HCT116 (cell line): ENCODE measurements around the gene BNC2. TPM values are rescaled to one million over a fixed set of nuclear protein-coding genes. Genes with fewer than 3 reads are reported as not detected.

ENCODE experiments used
- ATAC-seq: fragments of 200-7000 bp; cut with Tn5 transposase; 2 replicates; pipeline ENCODE4 v1.9.1; 2020; ENCODE audit warnings: mild to moderate bottlenecking, moderate library complexity
- BruUV-seq: library from RNA; stranded (reverse); fragments of 400-500 nt; replicated peaks from 2 replicates; lab custom pipeline; 2021; lab: Mats Ljungman, UMichigan
- CTCF ChIA-PET: fragments of 300-600 bp; sonication (Branson Sonifier 250); formaldehyde crosslinking; loops from one replicate; lab custom pipeline; 2021; ENCODE audit warnings: antibody characterized with exemption; lab: Charles Lee
- POLR2A ChIA-PET: fragments of 300-600, 350-600 bp; sonication (Branson Sonifier 250); formaldehyde crosslinking; loops from one replicate; lab custom pipeline; 2021; ENCODE audit warnings: antibody characterized with exemption; lab: Charles Lee
- RAD21 ChIA-PET, 2 experiments: fragments of 300-600 bp; sonication (Branson Sonifier 250); formaldehyde crosslinking; loops; one replicate each; lab custom pipeline; 2023; ENCODE audit warnings: low total read pairs in 2 of 2; ENCODE audit not compliant: uncharacterized antibody in 2 of 2, unreplicated experiment in 2 of 2, low non-redundant PET in 1 of 2; lab: Charles Lee
- DNase-seq: peaks from one replicate; pipeline ENCODE4 v3.0.0-alpha.2; 2010; ENCODE audit warnings: low read depth, low spot score
- H2AFZ ChIP-seq: fragments of 200-600 bp; shearing (Covaris generic), sonication (generic); 2 replicates; pipeline ENCODE4 v1.6.1; 2017; ENCODE audit warnings: low read depth, mixed run types, mixed read lengths, antibody characterized with exemption, low read length; ENCODE audit not compliant: poor library complexity, severe bottlenecking
- H3K27ac ChIP-seq: 2 replicates; pipeline ENCODE4 v1.5.1; 2012; ENCODE audit warnings: low read depth, low read length
- H3K27me3 ChIP-seq: fragments of 200-600 bp; sonication (generic); 2 replicates; pipeline ENCODE4 v1.6.1; 2016; ENCODE audit warnings: mixed run types, low read length, mixed read lengths; ENCODE audit not compliant: insufficient read depth
- H3K36me3 ChIP-seq, 2 experiments: fragments of 200-500 bp in 1 of 2; fragments of 200-600 bp in 1 of 2; sonication (Bioruptor generic) in 1 of 2; sonication (generic) in 1 of 2; 2 replicates each; pipeline versions ENCODE4 v1.5.1 to v1.6.1; 2014 to 2016; ENCODE audit warnings: low read length in 2 of 2, inconsistent platforms in 1 of 2, mixed read lengths in 1 of 2, mixed run types in 1 of 2; ENCODE audit not compliant: insufficient read depth in 2 of 2, control insufficient read depth in 1 of 2
- H3K4me1 ChIP-seq, 2 experiments: fragments of 200-600 bp in 1 of 2; sonication (generic) in 1 of 2; 2 replicates each; pipeline versions ENCODE4 v1.5.1 to v1.6.1; 2012 to 2017; ENCODE audit warnings: low read length in 2 of 2, inconsistent platforms in 1 of 2, mild to moderate bottlenecking in 1 of 2, mixed read lengths in 1 of 2, mixed run types in 1 of 2, moderate library complexity in 1 of 2; ENCODE audit not compliant: insufficient read depth in 2 of 2, control insufficient read depth in 1 of 2
- H3K4me2 ChIP-seq: fragments of 200-600 bp; sonication (generic); 2 replicates; pipeline ENCODE4 v1.6.1; 2017; ENCODE audit warnings: mixed run types, low read length, mixed read lengths
- H3K4me3 ChIP-seq, 2 experiments: fragments of 200-600 bp in 1 of 2; sonication (generic) in 1 of 2; replicated peaks in 1 of 2; 2 replicates each; pipeline ENCODE4 v1.5.1; 2011 to 2016; ENCODE audit warnings: low read length in 2 of 2, control low read depth in 1 of 2, low read depth in 1 of 2, mild to moderate bottlenecking in 1 of 2, mixed read lengths in 1 of 2, mixed run types in 1 of 2
- H3K79me2 ChIP-seq: fragments of 200-600 bp; sonication (generic); 2 replicates; pipeline ENCODE4 v1.6.1; 2017; ENCODE audit warnings: mild to moderate bottlenecking, mixed run types, low read length, moderate library complexity, mixed read lengths; ENCODE audit not compliant: insufficient read depth
- H3K9ac ChIP-seq: fragments of 200-600 bp; sonication (generic); 2 replicates; pipeline ENCODE4 v1.6.1; 2016; ENCODE audit warnings: low read length, mixed read lengths
- H3K9me2 ChIP-seq: fragments of 200-600 bp; sonication (generic), shearing (Covaris generic); 2 replicates; pipeline ENCODE4 v1.6.1; 2017; ENCODE audit warnings: mixed run types, mild to moderate bottlenecking, moderate library complexity; ENCODE audit not compliant: insufficient read depth
- H3K9me3 ChIP-seq, 2 experiments: fragments of 200-500 bp in 1 of 2; fragments of 200-600 bp in 1 of 2; sonication (Bioruptor generic) in 1 of 2; sonication (generic) in 1 of 2; 2 replicates each; pipeline ENCODE4 v1.6.1; 2014 to 2017; ENCODE audit warnings: low read length in 2 of 2, mixed read lengths in 2 of 2, inconsistent platforms in 1 of 2, low read depth in 1 of 2, mild to moderate bottlenecking in 1 of 2, mixed run types in 1 of 2, moderate library complexity in 1 of 2; ENCODE audit not compliant: control insufficient read depth in 1 of 2, insufficient read depth in 1 of 2
- H4K20me1 ChIP-seq: fragments of 200-600 bp; sonication (generic), shearing (Covaris generic); 2 replicates; pipeline ENCODE4 v1.6.1; 2017; ENCODE audit warnings: mixed run types, mild to moderate bottlenecking, moderate library complexity; ENCODE audit not compliant: insufficient read depth
- CBX3 ChIP-seq: IDR thresholded peaks from 2 replicates; pipeline ENCODE4 v1.6.1; 2012; ENCODE audit warnings: low read depth
- CEBPB ChIP-seq: IDR thresholded peaks from 2 replicates; pipeline ENCODE4 v1.6.1; 2012; ENCODE audit warnings: low read depth
- EGR1 ChIP-seq: IDR thresholded peaks from 2 replicates; pipeline ENCODE4 v1.6.1; 2012; ENCODE audit warnings: low read depth
- ELF1 ChIP-seq: IDR thresholded peaks from 2 replicates; pipeline ENCODE4 v1.6.1; 2012; ENCODE audit warnings: low read depth, borderline replicate concordance
- EZH2 ChIP-seq: fragments of 200-600 bp; sonication (generic); IDR thresholded peaks from 2 replicates; pipeline ENCODE4 v1.6.1; 2017; ENCODE audit warnings: antibody characterized with exemption, mixed run types
- EZH2phosphoT487 ChIP-seq: fragments of 200-600 bp; IDR thresholded peaks from 2 replicates; pipeline ENCODE4 v1.6.1; 2018; ENCODE audit warnings: antibody characterized with exemption, borderline replicate concordance
- FOSL1 ChIP-seq: IDR thresholded peaks from 2 replicates; pipeline ENCODE4 v1.6.1; 2012; ENCODE audit warnings: low read depth
- JUND ChIP-seq: IDR thresholded peaks from 2 replicates; pipeline ENCODE4 v1.6.1; 2012
- POLR2AphosphoS5 ChIP-seq: IDR thresholded peaks from 2 replicates; pipeline ENCODE4 v1.6.1; 2011; ENCODE audit warnings: mild to moderate bottlenecking, low read depth, low read length, moderate library complexity
- RAD21 ChIP-seq: IDR thresholded peaks from 2 replicates; pipeline ENCODE4 v1.6.1; 2012; ENCODE audit warnings: low read depth, mild to moderate bottlenecking
- SIN3A ChIP-seq: IDR thresholded peaks from 2 replicates; pipeline ENCODE4 v1.6.1; 2012; ENCODE audit warnings: low read depth
- SP1 ChIP-seq: IDR thresholded peaks from 2 replicates; pipeline ENCODE4 v1.6.1; 2012; ENCODE audit warnings: low read depth
- SRF ChIP-seq: IDR thresholded peaks from 2 replicates; pipeline ENCODE4 v1.6.1; 2012; ENCODE audit warnings: low read depth
- TCF7L2 ChIP-seq: IDR thresholded peaks from 2 replicates; pipeline ENCODE4 v1.7.0; 2011; ENCODE audit warnings: borderline replicate concordance, inconsistent platforms; ENCODE audit not compliant: insufficient read depth, insufficient read length; ENCODE audit errors: extremely low read depth
- YY1 ChIP-seq: IDR thresholded peaks from 2 replicates; pipeline ENCODE4 v1.6.1; 2011; ENCODE audit warnings: low read length, low read depth, moderate library complexity, mild to moderate bottlenecking; ENCODE audit not compliant: insufficient replicate concordance; ENCODE audit errors: extremely low read depth
- intact Hi-C: fragments of 100-400 bp; cut with micrococcal nuclease; formaldehyde crosslinking; loops from 2 replicates; pipeline ENCODE4 v1.10.0; 2022
- total RNA-seq: library from RNA; stranded (reverse); gene quantifications from one replicate; pipeline ENCODE4 v1.2.1, GENCODE V29; 2021; ENCODE audit not compliant: unreplicated experiment
- TF ChIP-seq, protein P1 (sequence below): IDR thresholded peaks from 2 replicates; pipeline ENCODE4 v1.6.1; 2012; ENCODE audit warnings: low read depth
- TF ChIP-seq, protein P2 (sequence below): IDR thresholded peaks from 2 replicates; pipeline ENCODE4 v1.6.1; 2012
- TF ChIP-seq, protein P3 (sequence below), 3 experiments: fragments of 200-600 bp in 1 of 3; sonication (generic) in 1 of 3; IDR thresholded peaks in 2 of 3; conservative IDR thresholded peaks in 1 of 3; 2 replicates each; pipeline ENCODE4 v1.5.1; 2012 to 2017; ENCODE audit warnings: low read depth in 2 of 3, low read length in 2 of 3, antibody characterized with exemption in 1 of 3, borderline replicate concordance in 1 of 3, control low read depth in 1 of 3, mild to moderate bottlenecking in 1 of 3, mixed read lengths in 1 of 3, mixed run types in 1 of 3, moderate library complexity in 1 of 3; ENCODE audit not compliant: insufficient read depth in 1 of 3
- TF ChIP-seq, protein P4 (sequence below): IDR thresholded peaks from 2 replicates; pipeline ENCODE4 v1.6.1; 2011; ENCODE audit warnings: mild to moderate bottlenecking, low read length, moderate library complexity; ENCODE audit not compliant: insufficient replicate concordance; ENCODE audit errors: extremely low read depth
- TF ChIP-seq, protein P5 (sequence below): IDR thresholded peaks from 2 replicates; pipeline ENCODE4 v1.6.1; 2012

The BNC2 gene
- total RNA-seq, 1 experiment from 2014 or later: 0.37 TPM

DNA sequence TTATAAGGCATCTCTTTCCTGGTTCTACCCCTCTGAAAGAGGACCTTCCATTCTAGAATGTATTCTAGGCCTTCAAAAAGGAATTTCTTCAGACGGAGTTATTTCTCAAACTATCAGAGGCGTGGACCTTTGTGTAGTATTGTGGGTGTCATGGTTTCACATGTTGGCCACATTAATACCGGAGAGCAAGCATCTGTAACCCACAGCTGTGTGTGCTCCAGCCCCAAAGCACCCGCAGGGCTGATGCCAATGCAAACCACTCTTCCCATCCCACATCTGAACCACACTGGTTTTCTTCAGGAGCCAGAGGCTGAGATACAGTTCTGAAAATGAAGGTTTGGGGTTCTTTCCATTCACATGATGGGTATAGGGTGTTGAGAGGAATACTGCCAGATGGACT is 127.1 kb downstream of the BNC2 start:
- TF ChIP-seq CBX3: no peak
- TF ChIP-seq EZH2phosphoT487: no peak
- TF ChIP-seq SIN3A: no peak
- no peak for TF ChIP-seq POLR2AphosphoS5
- TF ChIP-seq, protein P1, sequence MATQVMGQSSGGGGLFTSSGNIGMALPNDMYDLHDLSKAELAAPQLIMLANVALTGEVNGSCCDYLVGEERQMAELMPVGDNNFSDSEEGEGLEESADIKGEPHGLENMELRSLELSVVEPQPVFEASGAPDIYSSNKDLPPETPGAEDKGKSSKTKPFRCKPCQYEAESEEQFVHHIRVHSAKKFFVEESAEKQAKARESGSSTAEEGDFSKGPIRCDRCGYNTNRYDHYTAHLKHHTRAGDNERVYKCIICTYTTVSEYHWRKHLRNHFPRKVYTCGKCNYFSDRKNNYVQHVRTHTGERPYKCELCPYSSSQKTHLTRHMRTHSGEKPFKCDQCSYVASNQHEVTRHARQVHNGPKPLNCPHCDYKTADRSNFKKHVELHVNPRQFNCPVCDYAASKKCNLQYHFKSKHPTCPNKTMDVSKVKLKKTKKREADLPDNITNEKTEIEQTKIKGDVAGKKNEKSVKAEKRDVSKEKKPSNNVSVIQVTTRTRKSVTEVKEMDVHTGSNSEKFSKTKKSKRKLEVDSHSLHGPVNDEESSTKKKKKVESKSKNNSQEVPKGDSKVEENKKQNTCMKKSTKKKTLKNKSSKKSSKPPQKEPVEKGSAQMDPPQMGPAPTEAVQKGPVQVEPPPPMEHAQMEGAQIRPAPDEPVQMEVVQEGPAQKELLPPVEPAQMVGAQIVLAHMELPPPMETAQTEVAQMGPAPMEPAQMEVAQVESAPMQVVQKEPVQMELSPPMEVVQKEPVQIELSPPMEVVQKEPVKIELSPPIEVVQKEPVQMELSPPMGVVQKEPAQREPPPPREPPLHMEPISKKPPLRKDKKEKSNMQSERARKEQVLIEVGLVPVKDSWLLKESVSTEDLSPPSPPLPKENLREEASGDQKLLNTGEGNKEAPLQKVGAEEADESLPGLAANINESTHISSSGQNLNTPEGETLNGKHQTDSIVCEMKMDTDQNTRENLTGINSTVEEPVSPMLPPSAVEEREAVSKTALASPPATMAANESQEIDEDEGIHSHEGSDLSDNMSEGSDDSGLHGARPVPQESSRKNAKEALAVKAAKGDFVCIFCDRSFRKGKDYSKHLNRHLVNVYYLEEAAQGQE: no peak
- TF ChIP-seq ELF1: no peak
- no peak for TF ChIP-seq RAD21
- TF ChIP-seq, protein P2, sequence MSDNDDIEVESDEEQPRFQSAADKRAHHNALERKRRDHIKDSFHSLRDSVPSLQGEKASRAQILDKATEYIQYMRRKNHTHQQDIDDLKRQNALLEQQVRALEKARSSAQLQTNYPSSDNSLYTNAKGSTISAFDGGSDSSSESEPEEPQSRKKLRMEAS: no peak
- TF ChIP-seq SP1: no peak
- TF ChIP-seq EGR1: no peak
- TF ChIP-seq, protein P3, sequence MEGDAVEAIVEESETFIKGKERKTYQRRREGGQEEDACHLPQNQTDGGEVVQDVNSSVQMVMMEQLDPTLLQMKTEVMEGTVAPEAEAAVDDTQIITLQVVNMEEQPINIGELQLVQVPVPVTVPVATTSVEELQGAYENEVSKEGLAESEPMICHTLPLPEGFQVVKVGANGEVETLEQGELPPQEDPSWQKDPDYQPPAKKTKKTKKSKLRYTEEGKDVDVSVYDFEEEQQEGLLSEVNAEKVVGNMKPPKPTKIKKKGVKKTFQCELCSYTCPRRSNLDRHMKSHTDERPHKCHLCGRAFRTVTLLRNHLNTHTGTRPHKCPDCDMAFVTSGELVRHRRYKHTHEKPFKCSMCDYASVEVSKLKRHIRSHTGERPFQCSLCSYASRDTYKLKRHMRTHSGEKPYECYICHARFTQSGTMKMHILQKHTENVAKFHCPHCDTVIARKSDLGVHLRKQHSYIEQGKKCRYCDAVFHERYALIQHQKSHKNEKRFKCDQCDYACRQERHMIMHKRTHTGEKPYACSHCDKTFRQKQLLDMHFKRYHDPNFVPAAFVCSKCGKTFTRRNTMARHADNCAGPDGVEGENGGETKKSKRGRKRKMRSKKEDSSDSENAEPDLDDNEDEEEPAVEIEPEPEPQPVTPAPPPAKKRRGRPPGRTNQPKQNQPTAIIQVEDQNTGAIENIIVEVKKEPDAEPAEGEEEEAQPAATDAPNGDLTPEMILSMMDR (IDR thresholded peaks at IDR 0.05 in 2 of 3, conservative IDR thresholded peaks at IDR 0.05 in 1 of 3; ENCODE audit: borderline replicate concordance in 1 of 3, insufficient read depth in 1 of 3, low read depth in 2 of 3, low read length in 2 of 3): no peak
- no peak for TF ChIP-seq TCF7L2
- TF ChIP-seq, protein P4, sequence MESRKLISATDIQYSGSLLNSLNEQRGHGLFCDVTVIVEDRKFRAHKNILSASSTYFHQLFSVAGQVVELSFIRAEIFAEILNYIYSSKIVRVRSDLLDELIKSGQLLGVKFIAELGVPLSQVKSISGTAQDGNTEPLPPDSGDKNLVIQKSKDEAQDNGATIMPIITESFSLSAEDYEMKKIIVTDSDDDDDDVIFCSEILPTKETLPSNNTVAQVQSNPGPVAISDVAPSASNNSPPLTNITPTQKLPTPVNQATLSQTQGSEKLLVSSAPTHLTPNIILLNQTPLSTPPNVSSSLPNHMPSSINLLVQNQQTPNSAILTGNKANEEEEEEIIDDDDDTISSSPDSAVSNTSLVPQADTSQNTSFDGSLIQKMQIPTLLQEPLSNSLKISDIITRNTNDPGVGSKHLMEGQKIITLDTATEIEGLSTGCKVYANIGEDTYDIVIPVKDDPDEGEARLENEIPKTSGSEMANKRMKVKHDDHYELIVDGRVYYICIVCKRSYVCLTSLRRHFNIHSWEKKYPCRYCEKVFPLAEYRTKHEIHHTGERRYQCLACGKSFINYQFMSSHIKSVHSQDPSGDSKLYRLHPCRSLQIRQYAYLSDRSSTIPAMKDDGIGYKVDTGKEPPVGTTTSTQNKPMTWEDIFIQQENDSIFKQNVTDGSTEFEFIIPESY: no peak
- TF ChIP-seq, protein P5, sequence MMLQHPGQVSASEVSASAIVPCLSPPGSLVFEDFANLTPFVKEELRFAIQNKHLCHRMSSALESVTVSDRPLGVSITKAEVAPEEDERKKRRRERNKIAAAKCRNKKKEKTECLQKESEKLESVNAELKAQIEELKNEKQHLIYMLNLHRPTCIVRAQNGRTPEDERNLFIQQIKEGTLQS: no peak
- no peak for TF ChIP-seq FOSL1
- no peak for TF ChIP-seq CEBPB
- no peak for TF ChIP-seq JUND
- TF ChIP-seq YY1: no peak
- no peak for TF ChIP-seq SRF
- TF ChIP-seq EZH2: no peak
- Histone ChIP-seq H3K4me2 (no peak overlapping the region), H3K27ac (no peak overlapping the region), H3K9me3 (no peaks in the 10 kb centered on the region), H3K27me3 (no peaks in the 10 kb centered on the region), H4K20me1 (no peaks in the 10 kb centered on the region), H3K36me3 (no peaks in the 10 kb centered on the region), H3K4me1 (no peaks in the 10 kb centered on the region), H3K79me2 (no peaks in the 10 kb centered on the region), H3K9me2 (no peaks in the 10 kb centered on the region), H3K4me3 (no peak overlapping the region), H2AFZ (no peak overlapping the region), H3K9ac (no peak overlapping the region)
- RAD21 ChIA-PET: no interaction called here
- BruUV-seq: no TSS peak
- intact Hi-C loops: no loop called here
- POLR2A ChIA-PET: no interaction called here
- ATAC-seq (no peak), DNase-seq (no peak)
- CTCF ChIA-PET: no interaction called here
